CD8-positive, alpha-beta memory T cell (primary cell): Measurements from ENCODE around the gene CHN1. TPM values are rescaled to one million over a fixed set of nuclear protein-coding genes. Genes with fewer than 3 reads are reported as not detected.

Experiments used
- CTCF ChIA-PET: fragments of 350-600 bp; sonication (Branson Sonifier 250); formaldehyde crosslinking; loops from one replicate; lab custom pipeline; 2021; ENCODE audit warnings: antibody characterized with exemption; lab: Charles Lee
- POLR2A ChIA-PET: fragments of 350-600 bp; sonication (Branson Sonifier 250); formaldehyde crosslinking; loops from one replicate; lab custom pipeline; 2021; ENCODE audit warnings: antibody characterized with exemption; lab: Charles Lee
- DNase-seq, 5 donors: peaks; one replicate each; pipeline versions ENCODE4 v3.0.0 to v3.0.0-alpha.2; 2020 to 2022; ENCODE audit warnings: mixed read lengths in 1 of 5
- H3K27ac ChIP-seq: one replicate; pipeline ENCODE4 v1.7.0; 2013; ENCODE audit warnings: low read depth, mild to moderate bottlenecking, low read length, moderate library complexity
- H3K27me3 ChIP-seq: 2 replicates; pipeline ENCODE4 v1.7.0; 2013; ENCODE audit warnings: low read length, mild to moderate bottlenecking; ENCODE audit not compliant: insufficient read depth, poor library complexity, severe bottlenecking
- H3K36me3 ChIP-seq: 2 replicates; pipeline ENCODE4 v1.7.0; 2013; ENCODE audit warnings: mild to moderate bottlenecking, low read length, moderate library complexity; ENCODE audit not compliant: insufficient read depth
- H3K4me1 ChIP-seq: 2 replicates; pipeline ENCODE4 v1.7.0; 2013; ENCODE audit warnings: mild to moderate bottlenecking, low read length, moderate library complexity; ENCODE audit not compliant: insufficient read depth
- H3K4me3 ChIP-seq: 2 replicates; pipeline ENCODE4 v1.7.0; 2013; ENCODE audit warnings: mild to moderate bottlenecking, low read length
- H3K9me3 ChIP-seq: 2 replicates; pipeline ENCODE4 v1.7.0; 2013; ENCODE audit warnings: mild to moderate bottlenecking, low read length
- H3K27ac Mint-ChIP-seq, 8 donors: one replicate each; pipeline ENCODE4 v1.8.0; 2020 to 2021; ENCODE audit warnings: mixed read lengths in 8 of 8, mild to moderate bottlenecking in 6 of 8, inconsistent platforms in 3 of 8, moderate library complexity in 3 of 8
- H3K27me3 Mint-ChIP-seq, 2 donors: one replicate each; pipeline ENCODE4 v1.8.0; 2020 to 2021; ENCODE audit warnings: mixed read lengths in 2 of 2, mild to moderate bottlenecking in 1 of 2, moderate library complexity in 1 of 2
- H3K36me3 Mint-ChIP-seq, 3 donors: one replicate each; pipeline ENCODE4 v1.8.0; 2020 to 2021; ENCODE audit warnings: mixed read lengths in 3 of 3, inconsistent platforms in 1 of 3, mild to moderate bottlenecking in 1 of 3
- H3K4me1 Mint-ChIP-seq, 3 donors: one replicate each; pipeline ENCODE4 v1.8.0; 2020 to 2021; ENCODE audit warnings: mixed read lengths in 3 of 3, inconsistent platforms in 1 of 3, mild to moderate bottlenecking in 1 of 3
- H3K4me3 Mint-ChIP-seq, 7 donors: one replicate each; pipeline ENCODE4 v1.8.0; 2020 to 2021; ENCODE audit warnings: mixed read lengths in 7 of 7, mild to moderate bottlenecking in 6 of 7, moderate library complexity in 4 of 7, inconsistent platforms in 2 of 7
- H3K9me3 Mint-ChIP-seq, 5 donors: one replicate each; pipeline ENCODE4 v1.8.0; 2020 to 2022; ENCODE audit warnings: mixed read lengths in 5 of 5, mild to moderate bottlenecking in 3 of 5, moderate library complexity in 2 of 5, inconsistent platforms in 1 of 5
- polyA plus RNA-seq: library from polyadenylated mRNA; unstranded; fragments of 300-500 nt; fragmentation: Illumina TruSeq; gene quantifications from one replicate; pipeline ENCODE4 v1.2.3, GENCODE V29; 2021
- total RNA-seq, 2 experiments: library from RNA; stranded (reverse); gene quantifications; one replicate each; pipeline ENCODE4 v1.2.3, GENCODE V29; 2021

CHN1 gene
- total and polyA plus RNA-seq, 3 experiments from 2014 or later = 13.1 to 22.1 (median 18.4) TPM

GRCh38 chr2:174985614-174986013 lies 19.6 kb downstream of the CHN1 start:
- H3K27ac Mint-ChIP-seq = no peak overlapping the region

GRCh38 chr2:174984561-174984960 lies 20.6 kb downstream of the CHN1 start:
- Mint-ChIP-seq H3K27ac (no peak overlapping the region), H3K36me3 (no peaks in the 10 kb centered on the region), H3K27me3 (peaks cover 2 to 11% of the 10 kb centered on the region in 2 donors), H3K4me3 (no peak overlapping the region), H3K4me1 (no peaks in the 10 kb centered on the region), H3K9me3 (no peaks in the 10 kb centered on the region)
- no peaks in the 10 kb centered on the region for H3K9me3 ChIP-seq
- no peak overlapping the region for H3K27ac ChIP-seq
- H3K36me3 ChIP-seq = no peaks in the 10 kb centered on the region
- ChIA-PET POLR2A (no interaction called here), CTCF (interaction anchor here (1.2 to 4.5 kb wide), 6 partner anchors 174 to 287 kb away, joined by 3 to 23 read pairs (median 8); no protein-coding TSS in a partner anchor)
- no peaks in the 10 kb centered on the region for H3K27me3 ChIP-seq
- no peaks in the 10 kb centered on the region for H3K4me1 ChIP-seq
- H3K4me3 ChIP-seq = no peak overlapping the region
- no peak for DNase-seq

More at GRCh38 chr2:174985614-174986013, 19.6 kb downstream of the CHN1 start:
- Histone ChIP-seq H3K9me3 (no peaks in the 10 kb centered on the region), H3K36me3 (no peaks in the 10 kb centered on the region), H3K4me3 (no peak overlapping the region), H3K27me3 (no peaks in the 10 kb centered on the region), H3K4me1 (no peaks in the 10 kb centered on the region), H3K27ac (no peak overlapping the region)
- Mint-ChIP-seq H3K4me1 (peaks cover 0 to 9% (median 8%) of the 10 kb centered on the region in 3 donors), H3K9me3 (no peaks in the 10 kb centered on the region), H3K4me3 (no peak overlapping the region), H3K27me3 (peaks cover 2 to 11% of the 10 kb centered on the region in 2 donors), H3K36me3 (no peaks in the 10 kb centered on the region)
- ChIA-PET POLR2A (no interaction called here), CTCF (interaction anchor here (1.4 to 4.5 kb wide), 4 partner anchors 214 to 288 kb away, joined by 4 to 23 read pairs (median 10); no protein-coding TSS in a partner anchor)
- no peak for DNase-seq

- H3K4me1 Mint-ChIP-seq = no peaks in the 10 kb centered on the region
- no peaks in the 10 kb centered on the region for H3K9me3 Mint-ChIP-seq
- no peaks in the 10 kb centered on the region for H3K4me1 ChIP-seq
- H3K27ac ChIP-seq = no peak overlapping the region
- peaks cover 5 to 9% of the 10 kb centered on the region in 2 donors for H3K27me3 Mint-ChIP-seq
- H3K4me3 Mint-ChIP-seq = no peak overlapping the region
- H3K4me3 ChIP-seq = no peak overlapping the region
- no peak for DNase-seq
- no peaks in the 10 kb centered on the region for H3K36me3 Mint-ChIP-seq
- CTCF ChIA-PET = interaction anchor here (1.3 to 2.4 kb wide), 3 partner anchors 210 to 285 kb away, joined by 3 to 7 read pairs (median 4); no protein-coding TSS in a partner anchor
- POLR2A ChIA-PET = no interaction called here
- H3K36me3 ChIP-seq = no peaks in the 10 kb centered on the region
- H3K9me3 ChIP-seq = no peaks in the 10 kb centered on the region
- H3K27ac Mint-ChIP-seq = no peak overlapping the region
- H3K27me3 ChIP-seq = no peaks in the 10 kb centered on the region
Measured at GRCh38 chr2:174981331-174981730, 23.9 kb downstream of the CHN1 start.

DNA sequence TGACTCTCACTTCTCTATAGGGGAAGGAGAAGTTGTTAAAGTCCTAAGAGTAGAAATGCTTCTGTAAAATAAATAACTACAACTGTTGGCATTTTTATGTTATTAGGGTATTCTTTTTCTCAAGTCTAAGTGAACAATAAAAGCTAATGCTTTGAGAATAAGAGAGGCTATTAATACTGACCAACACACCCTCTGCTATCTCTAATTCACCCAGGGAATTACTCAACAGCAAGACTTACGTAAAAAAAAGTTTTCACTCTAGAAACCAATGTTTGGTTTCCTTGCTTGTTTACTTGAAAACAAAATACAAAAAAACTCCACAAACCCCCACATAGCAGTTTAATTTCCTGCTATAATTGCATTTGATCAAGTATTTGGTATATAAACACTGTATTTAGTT lies 25.2 kb downstream of the CHN1 start:
- Mint-ChIP-seq H3K36me3 (no peaks in the 10 kb centered on the region), H3K4me3 (no peak overlapping the region), H3K27me3 (peaks cover 5 to 6% of the 10 kb centered on the region in 2 donors), H3K4me1 (no peaks in the 10 kb centered on the region), H3K27ac (no peak overlapping the region), H3K9me3 (no peaks in the 10 kb centered on the region)
- CTCF ChIA-PET = interaction anchor here (1.3 to 2.4 kb wide), 3 partner anchors 209 to 284 kb away, joined by 3 to 7 read pairs (median 4); no protein-coding TSS in a partner anchor
- Histone ChIP-seq H3K36me3 (no peaks in the 10 kb centered on the region), H3K4me1 (no peaks in the 10 kb centered on the region), H3K27me3 (no peaks in the 10 kb centered on the region), H3K9me3 (no peaks in the 10 kb centered on the region), H3K27ac (no peak overlapping the region), H3K4me3 (no peak overlapping the region)
- DNase-seq = no peak
- POLR2A ChIA-PET = no interaction called here

DNA sequence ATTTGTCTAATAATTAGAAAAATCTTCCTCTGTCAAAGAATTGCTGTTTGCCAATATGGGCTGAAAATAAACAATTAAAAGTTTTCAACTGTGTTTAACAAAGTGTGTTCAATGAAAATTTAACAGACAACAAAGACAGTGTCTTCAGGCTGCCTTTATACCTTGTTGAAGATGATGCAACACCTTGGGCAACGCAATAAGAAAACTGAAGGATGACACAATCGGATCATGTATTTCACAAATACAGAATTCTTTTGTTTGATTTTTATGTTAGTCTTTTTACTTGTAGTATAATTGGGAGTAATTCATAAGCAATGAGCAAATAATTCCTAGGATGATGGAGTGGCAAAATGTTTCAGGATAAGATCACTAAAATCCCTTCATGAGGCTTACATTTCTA lies 27.8 kb downstream of the CHN1 start:
- peaks cover 4 to 5% of the 10 kb centered on the region in 2 donors for H3K27me3 Mint-ChIP-seq
- POLR2A ChIA-PET = no interaction called here

GRCh38 chr2:174974131-174974530 lies 31.1 kb downstream of the CHN1 start:
- no peaks in the 10 kb centered on the region for H3K36me3 ChIP-seq
- Mint-ChIP-seq H3K4me1 (peaks cover 3 to 5% (median 4%) of the 10 kb centered on the region in 3 donors), H3K27me3 (peaks cover 3 to 15% of the 10 kb centered on the region in 2 donors), H3K27ac (no peak overlapping the region), H3K36me3 (no peaks in the 10 kb centered on the region), H3K4me3 (no peak overlapping the region), H3K9me3 (no peaks in the 10 kb centered on the region)
- H3K27ac ChIP-seq = no peak overlapping the region
- H3K4me3 ChIP-seq = no peak overlapping the region
- POLR2A ChIA-PET = no interaction called here
- CTCF ChIA-PET = no interaction called here
- H3K27me3 ChIP-seq = no peaks in the 10 kb centered on the region
- no peak for DNase-seq
- no peaks in the 10 kb centered on the region for H3K4me1 ChIP-seq
- H3K9me3 ChIP-seq = no peaks in the 10 kb centered on the region

More for the DNA sequence above, 27.8 kb downstream of the CHN1 start:
- no peak overlapping the region for H3K4me3 ChIP-seq
- Mint-ChIP-seq H3K4me1 (no peaks in the 10 kb centered on the region), H3K9me3 (no peaks in the 10 kb centered on the region), H3K27ac (no peak overlapping the region), H3K4me3 (no peak overlapping the region), H3K36me3 (no peaks in the 10 kb centered on the region)
- H3K27ac ChIP-seq = no peak overlapping the region
- H3K36me3 ChIP-seq = no peaks in the 10 kb centered on the region
- no peak for DNase-seq
- no peaks in the 10 kb centered on the region for H3K27me3 ChIP-seq
- H3K4me1 ChIP-seq = no peaks in the 10 kb centered on the region
- CTCF ChIA-PET = no interaction called here
- H3K9me3 ChIP-seq = no peaks in the 10 kb centered on the region

GRCh38 chr2:174972924-174973323 lies 32.3 kb downstream of the CHN1 start:
- H3K4me1 ChIP-seq = no peaks in the 10 kb centered on the region
- no peak overlapping the region for H3K27ac ChIP-seq
- H3K36me3 ChIP-seq = no peaks in the 10 kb centered on the region
- Mint-ChIP-seq H3K4me3 (no peak overlapping the region), H3K27me3 (peaks cover 3 to 24% of the 10 kb centered on the region in 2 donors), H3K9me3 (no peaks in the 10 kb centered on the region), H3K4me1 (peaks cover 4 to 7% (median 5%) of the 10 kb centered on the region in 3 donors), H3K27ac (peak overlapping the region in 1 of 8 donors; percentile 2), H3K36me3 (no peaks in the 10 kb centered on the region)
- no peaks in the 10 kb centered on the region for H3K9me3 ChIP-seq
- CTCF ChIA-PET = interaction anchor here (1.0 to 1.5 kb wide), 2 partner anchors 11 to 224 kb away, joined by 3 to 7 read pairs; no protein-coding TSS in a partner anchor
- H3K4me3 ChIP-seq = no peak overlapping the region
- DNase-seq = no peak
- no peaks in the 10 kb centered on the region for H3K27me3 ChIP-seq
- POLR2A ChIA-PET = no interaction called here

- H3K36me3 Mint-ChIP-seq = no peaks in the 10 kb centered on the region
- Histone ChIP-seq H3K27me3 (no peaks in the 10 kb centered on the region), H3K4me1 (no peaks in the 10 kb centered on the region), H3K27ac (no peak overlapping the region), H3K4me3 (no peak overlapping the region), H3K9me3 (no peaks in the 10 kb centered on the region), H3K36me3 (no peaks in the 10 kb centered on the region)
- peaks cover 4 to 7% (median 5%) of the 10 kb centered on the region in 3 donors for H3K4me1 Mint-ChIP-seq
- POLR2A ChIA-PET = no interaction called here
- no peak overlapping the region for H3K27ac Mint-ChIP-seq
- H3K27me3 Mint-ChIP-seq = peaks cover 3 to 29% of the 10 kb centered on the region in 2 donors
- no peaks in the 10 kb centered on the region for H3K9me3 Mint-ChIP-seq
- DNase-seq = no peak
- CTCF ChIA-PET = interaction anchor here (1.1 to 1.5 kb wide), 2 partner anchors 223 to 274 kb away, joined by 4 to 7 read pairs; no protein-coding TSS in a partner anchor
- H3K4me3 Mint-ChIP-seq = no peak overlapping the region
Measured at GRCh38 chr2:174971868-174972781, 33.1 kb downstream of the CHN1 start.
